Activated CD8-positive, alpha-beta memory T cell treated with anti-CD3 and anti-CD28 coated beads, Interleukin-2, amount 50 U/mL, for 4 hours (primary cell): ENCODE results near the gene MRPS11.
A peak's percentile ranks its signal among the peaks of the same experiment; 100 is the strongest.
"Not testable (repeated sequence)": the region's sequence is repeated elsewhere in the genome, so short reads cannot be mapped to it uniquely, and the experiment has no call there.

ENCODE experiments used
- DNase-seq: peaks from one replicate; pipeline ENCODE4 v3.0.0-alpha.2; 2020

MRPS11 gene

GRCh38 chr15:88467073-88467934 is at the start of gene MRPS11, which contains the start of gene MRPL46:
MRPS11 (plus strand) TSS chr15:88467708; CDS start chr15:88467718, 10 bp downstream.
MRPL46 (minus strand) TSS chr15:88467388; CDS start chr15:88467377, 11 bp downstream.
- DNase-seq, result peak; percentile 90

- no peak for DNase-seq
These were observed 47.7 kb upstream of the MRPS11 start for GRCh38 chr15:88419830-88420229.

GRCh38 chr15:88423331-88423730 is 44.2 kb upstream of the MRPS11 start:
- no peak for DNase-seq

- DNase-seq, result no peak
These were observed 41.2 kb upstream of the MRPS11 start for GRCh38 chr15:88426304-88426703.

- no peak for DNase-seq
These were observed 39.5 kb upstream of the MRPS11 start for GRCh38 chr15:88428053-88428452.

GRCh38 chr15:88428805-88429605 is 38.5 kb upstream of the MRPS11 start:
- no peak for DNase-seq

- DNase-seq, result no peak
These were observed 37.5 kb upstream of the MRPS11 start for GRCh38 chr15:88430051-88430450.

- DNase-seq, result no peak
These were observed 36.1 kb upstream of the MRPS11 start for GRCh38 chr15:88431441-88431840.

- no peak for DNase-seq
These were observed 34.3 kb upstream of the MRPS11 start for GRCh38 chr15:88433046-88433685.

- DNase-seq, result not testable (repeated sequence)
These were observed 33.4 kb upstream of the MRPS11 start for GRCh38 chr15:88434106-88434505.

- no peak for DNase-seq
These were observed 29.3 kb upstream of the MRPS11 start for GRCh38 chr15:88438181-88438580.

- DNase-seq, result no peak
These were observed 27.5 kb upstream of the MRPS11 start for GRCh38 chr15:88440021-88440420.

GRCh38 chr15:88441076-88441730 is 26.3 kb upstream of the MRPS11 start:
- DNase-seq, result no peak

- DNase-seq, result no peak
These were observed 20.3 kb upstream of the MRPS11 start for GRCh38 chr15:88447206-88447605.

- no peak for DNase-seq
These were observed 19.8 kb upstream of the MRPS11 start for GRCh38 chr15:88447741-88448140.

GRCh38 chr15:88448991-88449461 is 18.5 kb upstream of the MRPS11 start:
- DNase-seq, result no peak

- no peak for DNase-seq
These were observed 17.9 kb upstream of the MRPS11 start for GRCh38 chr15:88449581-88449980.

GRCh38 chr15:88450125-88450798 is 17.2 kb upstream of the MRPS11 start:
- DNase-seq, result peak; percentile 51

GRCh38 chr15:88453651-88454050 is 13.9 kb upstream of the MRPS11 start:
- no peak for DNase-seq

- no peak for DNase-seq
These were observed 13.3 kb upstream of the MRPS11 start for GRCh38 chr15:88454236-88454635.

GRCh38 chr15:88454867-88455810 is 12.4 kb upstream of the MRPS11 start:
- peak; percentile 38 for DNase-seq
